Retinal pigment epithelial cell (primary cell): ENCODE results near the gene COA7.
"Not testable (repeated sequence)": the region's sequence is repeated elsewhere in the genome, so short reads cannot be mapped to it uniquely, and the experiment has no call there.

ENCODE experiments used
- DNase-seq: peaks from one replicate; pipeline ENCODE4 v3.0.0-alpha.2; 2010; ENCODE audit warnings: low read depth
- H3K4me3 ChIP-seq: 2 replicates; pipeline ENCODE4 v1.5.1; 2011; ENCODE audit warnings: mild to moderate bottlenecking, low read length, control low read depth, moderate library complexity
- TF ChIP-seq, protein P1 (sequence below): conservative IDR thresholded peaks from 2 replicates; pipeline ENCODE4 v1.5.1; 2011; ENCODE audit warnings: low read depth, low read length, control low read depth, inconsistent platforms

Gene COA7

DNA sequence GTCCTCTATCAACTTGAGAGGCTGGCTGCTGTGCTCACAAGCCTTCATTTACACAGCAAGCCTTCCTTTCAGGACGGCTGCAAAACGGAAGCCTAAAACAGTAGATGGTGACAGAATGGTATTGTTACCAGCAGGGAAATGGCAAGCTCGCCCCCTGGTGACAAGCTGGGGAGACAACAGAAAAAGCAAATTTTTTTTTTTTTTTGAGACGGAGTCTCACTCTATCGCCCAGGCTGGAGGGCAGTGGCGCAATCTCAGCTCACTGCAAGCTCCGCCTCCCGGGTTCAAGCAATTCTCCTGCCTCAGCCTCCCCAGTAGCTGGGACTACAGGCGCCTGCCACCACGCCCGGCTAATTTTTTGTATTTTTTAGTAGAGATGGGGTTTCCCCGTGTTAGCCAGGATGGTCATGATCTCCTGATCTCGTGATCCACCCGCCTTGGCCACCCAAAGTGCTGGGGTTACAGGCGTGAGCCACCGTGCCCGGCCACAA lies 11.8 kb downstream of the COA7 start:
- not testable (repeated sequence) for H3K4me3 ChIP-seq, DNase-seq
- TF ChIP-seq, protein P1, sequence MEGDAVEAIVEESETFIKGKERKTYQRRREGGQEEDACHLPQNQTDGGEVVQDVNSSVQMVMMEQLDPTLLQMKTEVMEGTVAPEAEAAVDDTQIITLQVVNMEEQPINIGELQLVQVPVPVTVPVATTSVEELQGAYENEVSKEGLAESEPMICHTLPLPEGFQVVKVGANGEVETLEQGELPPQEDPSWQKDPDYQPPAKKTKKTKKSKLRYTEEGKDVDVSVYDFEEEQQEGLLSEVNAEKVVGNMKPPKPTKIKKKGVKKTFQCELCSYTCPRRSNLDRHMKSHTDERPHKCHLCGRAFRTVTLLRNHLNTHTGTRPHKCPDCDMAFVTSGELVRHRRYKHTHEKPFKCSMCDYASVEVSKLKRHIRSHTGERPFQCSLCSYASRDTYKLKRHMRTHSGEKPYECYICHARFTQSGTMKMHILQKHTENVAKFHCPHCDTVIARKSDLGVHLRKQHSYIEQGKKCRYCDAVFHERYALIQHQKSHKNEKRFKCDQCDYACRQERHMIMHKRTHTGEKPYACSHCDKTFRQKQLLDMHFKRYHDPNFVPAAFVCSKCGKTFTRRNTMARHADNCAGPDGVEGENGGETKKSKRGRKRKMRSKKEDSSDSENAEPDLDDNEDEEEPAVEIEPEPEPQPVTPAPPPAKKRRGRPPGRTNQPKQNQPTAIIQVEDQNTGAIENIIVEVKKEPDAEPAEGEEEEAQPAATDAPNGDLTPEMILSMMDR = peak; percentile 77

DNA sequence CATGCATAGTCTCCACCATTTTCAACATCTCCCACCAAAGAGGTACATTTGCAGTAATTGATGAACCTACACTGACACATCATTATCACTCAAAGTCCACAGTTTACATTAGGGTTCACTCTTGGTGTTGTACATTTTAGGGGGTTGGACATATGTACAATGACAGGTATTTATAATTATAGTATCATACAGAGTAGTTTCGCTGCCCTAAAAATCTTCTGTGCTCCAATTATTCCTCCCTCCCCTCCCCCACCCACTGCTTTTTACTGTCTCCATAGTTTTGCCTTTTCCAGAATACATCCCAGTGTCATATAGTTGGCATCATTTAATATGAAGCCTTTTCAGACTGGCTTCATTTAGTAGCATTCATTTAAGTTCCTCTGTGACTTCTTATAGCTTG lies 13.6 kb downstream of the COA7 start:
- H3K4me3 ChIP-seq = no peak overlapping the region
- TF ChIP-seq, protein P1 = no peak
- no peak for DNase-seq

DNA sequence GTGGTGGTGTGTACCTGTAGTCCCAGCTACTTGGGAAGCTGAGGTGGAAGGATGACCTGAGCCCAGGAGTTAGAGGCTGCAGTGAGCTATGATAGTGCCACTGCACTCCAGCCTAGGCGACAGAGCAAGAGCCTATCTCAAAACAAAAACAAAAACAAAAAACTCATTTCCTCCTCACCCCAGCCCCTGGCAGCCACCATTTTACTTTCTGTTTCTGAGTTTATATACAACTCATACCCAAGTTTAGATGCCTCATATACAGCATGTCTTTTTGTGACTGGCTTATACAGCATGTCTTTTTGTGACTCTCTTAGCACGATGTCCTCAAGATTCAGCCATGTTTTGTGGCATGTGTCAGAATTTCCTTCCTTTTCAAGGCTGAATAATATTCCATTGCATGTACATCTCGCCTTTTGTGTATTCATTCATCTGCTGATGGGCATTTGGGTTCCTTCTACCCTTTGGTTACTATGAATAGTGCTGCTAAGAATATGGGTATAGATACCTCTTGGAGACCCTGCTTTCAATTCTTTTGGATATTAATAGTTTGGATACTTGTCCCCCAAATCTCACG lies 14.7 kb downstream of the COA7 start:
- H3K4me3 ChIP-seq = no peak overlapping the region
- TF ChIP-seq, protein P1 = no peak
- DNase-seq = no peak

DNA sequence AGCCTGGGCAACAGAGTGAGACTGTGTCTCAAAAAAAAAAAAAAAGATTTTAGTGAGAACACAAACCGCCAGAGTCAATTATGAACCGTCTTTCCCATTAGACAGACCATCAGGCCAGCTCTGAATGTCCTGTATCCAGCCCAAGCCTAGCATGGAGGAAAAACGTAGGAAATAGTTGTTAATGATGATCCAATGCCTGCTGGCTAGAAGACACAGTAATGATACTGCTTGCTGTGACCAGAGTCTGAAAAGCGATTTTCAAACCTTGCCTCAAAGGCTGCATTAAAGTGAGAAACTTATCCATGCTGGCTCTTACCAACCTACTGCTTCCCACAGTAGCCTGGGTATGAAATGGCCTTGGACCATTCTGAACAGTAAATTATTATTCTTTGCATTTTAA lies 17.0 kb downstream of the COA7 start:
- H3K4me3 ChIP-seq = no peak overlapping the region
- DNase-seq = no peak
- TF ChIP-seq, protein P1 = no peak

DNA sequence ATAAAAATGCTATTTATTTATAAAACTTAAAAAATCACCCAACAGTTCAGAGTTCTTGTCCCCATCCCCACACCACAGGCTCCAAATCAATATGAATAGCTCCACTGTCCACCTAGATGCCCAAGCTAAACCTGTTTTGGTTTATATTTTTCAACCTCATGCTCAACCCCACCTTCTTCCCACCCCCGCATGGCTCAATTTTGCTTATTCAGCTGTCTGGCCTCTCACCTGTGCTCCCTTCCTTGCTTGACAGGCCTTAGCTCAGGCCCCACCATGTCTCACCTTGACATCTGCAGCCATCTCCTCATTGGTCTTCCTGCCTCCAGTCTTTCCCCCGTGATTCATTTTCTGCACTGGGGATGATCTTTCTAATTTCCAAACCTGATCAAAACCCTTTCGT lies 17.8 kb downstream of the COA7 start:
- TF ChIP-seq, protein P1 = no peak
- no peak for DNase-seq
- no peak overlapping the region for H3K4me3 ChIP-seq

DNA sequence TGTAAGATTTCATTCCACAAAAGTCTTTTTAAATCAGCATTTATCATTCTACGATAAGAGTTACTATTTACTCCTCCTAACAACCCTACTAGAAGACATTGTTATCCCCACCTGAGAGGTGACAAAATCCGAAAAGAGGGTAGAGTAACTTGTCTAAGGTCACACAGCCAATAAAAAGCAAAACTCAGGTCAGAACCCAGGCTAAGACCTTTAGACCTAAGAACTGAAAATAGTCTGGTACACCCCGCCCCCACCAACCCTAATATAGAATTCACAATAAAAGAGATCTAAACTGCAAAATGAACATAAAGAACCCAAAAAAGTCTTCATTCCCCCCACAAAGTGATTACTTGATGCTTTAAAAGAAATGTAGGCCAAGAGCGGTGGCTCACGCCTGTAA lies 18.6 kb downstream of the COA7 start:
- no peak for DNase-seq
- TF ChIP-seq, protein P1 = no peak

DNA sequence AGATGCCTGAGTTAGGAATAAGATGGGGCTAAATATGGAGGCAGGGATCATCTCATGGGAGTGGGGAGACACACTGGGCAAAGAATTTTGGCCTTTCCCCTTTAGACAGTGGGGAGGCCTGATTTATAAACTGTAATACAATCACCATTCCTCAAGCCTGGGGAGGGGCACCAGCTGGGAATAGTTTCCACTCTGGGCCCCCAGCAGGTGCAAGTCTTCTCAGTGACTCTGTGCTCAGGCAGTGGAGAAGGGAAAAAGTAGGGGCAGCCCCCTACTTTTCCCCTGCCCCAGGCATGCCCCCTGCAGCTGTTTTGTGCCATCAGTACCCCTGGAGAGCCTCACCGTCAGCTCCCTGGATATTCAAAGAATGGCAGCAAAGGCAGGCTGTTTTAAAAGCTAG lies 19.1 kb downstream of the COA7 start:
- H3K4me3 ChIP-seq = no peak overlapping the region
- no peak for DNase-seq
- TF ChIP-seq, protein P1 = no peak

More for the DNA sequence above, 18.6 kb downstream of the COA7 start:
- H3K4me3 ChIP-seq = no peak overlapping the region
